IMR-90 (cell line): ENCODE measurements around the gene LRP1B. TPM values are rescaled to one million over a fixed set of nuclear protein-coding genes. Genes with fewer than 3 reads are reported as not detected.

ENCODE experiments used
- ATAC-seq: fragments of 200-7000 bp; cut with Tn5 transposase; 2 replicates; pipeline ENCODE4 v1.9.1; 2020; ENCODE audit warnings: low read depth, mild to moderate bottlenecking, moderate library complexity
- BruUV-seq: library from RNA; stranded (reverse); fragments of 400-500 nt; replicated peaks from 2 replicates; lab custom pipeline; 2021; lab: Mats Ljungman, UMichigan
- CTCF ChIA-PET: fragments of 300-600 bp; formaldehyde crosslinking; extraction: SDS; loops from one replicate; lab custom pipeline; 2021; ENCODE audit warnings: antibody characterized with exemption; lab: Yijun Ruan, JAX
- POLR2A ChIA-PET: fragments of 300-600 bp; sonication (Branson Sonifier 250); formaldehyde crosslinking; loops from one replicate; lab custom pipeline; 2022; ENCODE audit warnings: antibody characterized with exemption; ENCODE audit not compliant: unreplicated experiment; lab: Charles Lee
- DNase-seq: peaks from one replicate; pipeline ENCODE4 v3.0.0; 2013
- H2AFZ ChIP-seq: replicated peaks from 2 replicates; pipeline ENCODE3; 2013; ENCODE audit warnings: low read length, mild to moderate bottlenecking; ENCODE audit not compliant: poor library complexity
- H2AK5ac ChIP-seq: 2 replicates; pipeline ENCODE4 v1.6.1; 2013; ENCODE audit warnings: low read depth, low read length, inconsistent platforms
- H2AK9ac ChIP-seq: replicated peaks from 2 replicates; pipeline ENCODE3; 2013; ENCODE audit warnings: mild to moderate bottlenecking, low read depth, low read length, moderate library complexity; ENCODE audit not compliant: poor library complexity
- H2BK120ac ChIP-seq: 2 replicates; pipeline ENCODE4 v1.6.1; 2013; ENCODE audit warnings: low read depth, low read length, inconsistent platforms
- H2BK15ac ChIP-seq: 3 replicates; pipeline ENCODE4 v1.6.1; 2013; ENCODE audit warnings: low read depth, low read length, inconsistent platforms
- H2BK20ac ChIP-seq: 2 replicates; pipeline ENCODE4 v1.6.1; 2013; ENCODE audit warnings: low read depth, mild to moderate bottlenecking, inconsistent platforms, low read length, moderate library complexity
- H2BK5ac ChIP-seq: 2 replicates; pipeline ENCODE4 v1.6.1; 2013; ENCODE audit warnings: mild to moderate bottlenecking, low read depth, low read length, inconsistent platforms; ENCODE audit not compliant: poor library complexity, severe bottlenecking
- H3K14ac ChIP-seq: replicated peaks from 2 replicates; pipeline ENCODE4 v1.6.1; 2013; ENCODE audit warnings: low read depth, low read length, inconsistent platforms
- H3K18ac ChIP-seq: 2 replicates; pipeline ENCODE4 v1.6.1; 2013; ENCODE audit warnings: low read depth, low read length, control low read depth
- H3K23ac ChIP-seq: 2 replicates; pipeline ENCODE4 v1.6.1; 2013; ENCODE audit warnings: low read depth, low read length, inconsistent platforms
- H3K27ac ChIP-seq: 2 replicates; pipeline ENCODE4 v1.5.1; 2013; ENCODE audit warnings: mild to moderate bottlenecking, control low read depth, low read length; ENCODE audit not compliant: insufficient read depth
- H3K27me3 ChIP-seq: 2 replicates; pipeline ENCODE4 v1.6.1; 2013; ENCODE audit warnings: low read length; ENCODE audit not compliant: control insufficient read depth, insufficient read depth
- H3K36me3 ChIP-seq: 2 replicates; pipeline ENCODE4 v1.6.1; 2013; ENCODE audit warnings: low read length, mixed read lengths; ENCODE audit not compliant: control insufficient read depth, insufficient read depth
- H3K4ac ChIP-seq: 2 replicates; pipeline ENCODE4 v1.6.1; 2013; ENCODE audit warnings: low read depth, low read length, inconsistent platforms
- H3K4me1 ChIP-seq: 2 replicates; pipeline ENCODE4 v1.6.1; 2013; ENCODE audit warnings: low read length, mixed read lengths; ENCODE audit not compliant: control insufficient read depth, insufficient read depth
- H3K4me2 ChIP-seq: 2 replicates; pipeline ENCODE4 v1.6.1; 2013; ENCODE audit warnings: low read depth, mild to moderate bottlenecking, control low read depth, low read length, moderate library complexity
- H3K4me3 ChIP-seq: 2 replicates; pipeline ENCODE4 v1.5.1; 2013; ENCODE audit warnings: low read depth, mild to moderate bottlenecking, control low read depth, low read length, moderate library complexity; ENCODE audit not compliant: insufficient read depth
- H3K56ac ChIP-seq: 2 replicates; pipeline ENCODE4 v1.6.1; 2013; ENCODE audit warnings: low read length, inconsistent platforms; ENCODE audit not compliant: insufficient read depth; ENCODE audit errors: extremely low read depth
- H3K79me1 ChIP-seq, 2 experiments: 2 replicates each; pipeline ENCODE4 v1.6.1; 2013; ENCODE audit warnings: low read length in 2 of 2, inconsistent platforms in 1 of 2, low read depth in 1 of 2
- H3K9ac ChIP-seq: 2 replicates; pipeline ENCODE4 v1.6.1; 2013; ENCODE audit warnings: low read depth, low read length, control low read depth
- H3K9me1 ChIP-seq: 2 replicates; pipeline ENCODE4 v1.6.1; 2013; ENCODE audit warnings: low read length, inconsistent platforms; ENCODE audit not compliant: insufficient read depth
- H3K9me3 ChIP-seq: 2 replicates; pipeline ENCODE4 v1.6.1; 2013; ENCODE audit warnings: low read length; ENCODE audit not compliant: control insufficient read depth, insufficient read depth
- H4K20me1 ChIP-seq: 2 replicates; pipeline ENCODE4 v1.6.1; 2013; ENCODE audit warnings: low read length, inconsistent platforms; ENCODE audit not compliant: insufficient read depth
- H4K5ac ChIP-seq: 2 replicates; pipeline ENCODE4 v1.6.1; 2013; ENCODE audit warnings: mild to moderate bottlenecking, low read depth, low read length, control low read depth
- H4K8ac ChIP-seq, 2 experiments: 2 replicates each; pipeline ENCODE4 v1.6.1; 2013; ENCODE audit warnings: low read depth in 2 of 2, low read length in 2 of 2, control low read depth in 1 of 2, inconsistent platforms in 1 of 2
- H4K91ac ChIP-seq: 2 replicates; pipeline ENCODE4 v1.6.1; 2013; ENCODE audit warnings: low read depth, low read length, inconsistent platforms; ENCODE audit not compliant: insufficient read depth
- MXI1 ChIP-seq: IDR thresholded peaks from 2 replicates; pipeline ENCODE4 v1.6.1; 2012; ENCODE audit warnings: low read depth, mild to moderate bottlenecking, low read length, moderate library complexity, borderline replicate concordance
- POLR2A ChIP-seq: IDR thresholded peaks from 2 replicates; pipeline ENCODE4 v1.6.1; 2012; ENCODE audit warnings: mild to moderate bottlenecking, low read depth, low read length
- SMC3 ChIP-seq: fragments of 150-350 bp; IDR thresholded peaks from 2 replicates; pipeline ENCODE4 v1.6.1; 2016; ENCODE audit warnings: low read depth, mild to moderate bottlenecking, antibody characterized with exemption, low read length, moderate library complexity
- WGBS, 2 experiments: methylation state at CpG; one replicate each; pipeline versions ENCODE4 v1.1.5 to v1.1.7; 2013; ENCODE audit warnings: missing lambda C conversion rate in 2 of 2; ENCODE audit not compliant: insufficient read length in 1 of 2; ENCODE audit errors: extremely low coverage in 2 of 2; 5-methylcytosine and 5-hydroxymethylcytosine counted together
- dilution Hi-C: fragments of 300-500 bp; cut with HindIII; formaldehyde crosslinking; loops from one replicate; pipeline ENCODE4 v1.14.3; 2018; ENCODE audit warnings: low sequenced_read_pairs; ENCODE audit not compliant: unreplicated experiment
- in situ Hi-C: fragments of 300-500 bp; cut with MboI; formaldehyde crosslinking; loops from 3 replicates; pipeline ENCODE4 v1.14.3; 2019; ENCODE audit warnings: low sequenced_read_pairs, inconsistent platforms, mixed read lengths
- intact Hi-C: fragments of 100-400 bp; cut with micrococcal nuclease; formaldehyde crosslinking; loops from 2 replicates; pipeline ENCODE4 v1.10.0; 2022
- polyA plus RNA-seq, 3 experiments: library from polyadenylated mRNA; depleted of rRNA; stranded (reverse); fragments of >200 nt; gene quantifications; 2 replicates each; pipeline ENCODE4 v1.2.3, GENCODE V29; 2012; ENCODE audit warnings: low replicate concordance in 1 of 3
- total RNA-seq: library from RNA; depleted of rRNA; stranded (reverse); fragments of >200 nt; gene quantifications from 2 replicates; pipeline ENCODE4 v1.2.3, GENCODE V29; 2012

Gene LRP1B
- total and polyA plus RNA-seq, 2 of the 4 experiments (the other 2 are of a cell fraction), result under 0.01 to 0.02 TPM

- CTCF ChIA-PET, result no interaction called here
- Histone ChIP-seq H4K91ac (no peak overlapping the region), H3K23ac (no peak overlapping the region), H2AK9ac (no peak overlapping the region), H3K9ac (no peak overlapping the region), H3K4ac (no peak overlapping the region), H2BK15ac (no peak overlapping the region), H3K27ac (no peak overlapping the region), H2AFZ (no peak overlapping the region), H2BK120ac (no peak overlapping the region), H3K27me3 (no peaks in the 10 kb centered on the region), H3K79me1 (no peaks in the 10 kb centered on the region), H2BK20ac (no peak overlapping the region), H3K4me3 (no peak overlapping the region), H3K9me3 (0 out of 2 replicates have a peak, but pooled peaks cover 2% of the 10 kb centered on the region), H4K5ac (no peak overlapping the region), H3K36me3 (no peaks in the 10 kb centered on the region), H2BK5ac (no peak overlapping the region), H3K4me2 (no peak overlapping the region), H4K20me1 (no peaks in the 10 kb centered on the region), H4K8ac (no peak overlapping the region), H3K9me1 (no peaks in the 10 kb centered on the region), H3K56ac (no peak overlapping the region), H3K4me1 (no peaks in the 10 kb centered on the region), H2AK5ac (no peak overlapping the region), H3K14ac (no peak overlapping the region), H3K18ac (no peak overlapping the region)
- ATAC-seq (no peak), DNase-seq (no peak)
- in situ Hi-C loops, result no loop called here
- POLR2A ChIA-PET, result no interaction called here
- TF ChIP-seq MXI1, result no peak
- no peak for TF ChIP-seq POLR2A
- no peak for TF ChIP-seq SMC3
- no CpG with 5 or more reads among the region's 1 CpG for WGBS, 2 experiments
- BruUV-seq, result no TSS peak
- intact Hi-C loops, result no loop called here
- dilution Hi-C loops, result no loop called here
These were observed 363.1 kb downstream of the LRP1B start for GRCh38 chr2:141767691-141768090.
